ENCODE results near the gene SNED1.

Gene SNED1

GRCh38 chr2:240997856-240998705 lies at the start of gene SNED1:
Gene SNED1 (plus strand): TSS chr2:240998618. CDS start chr2:240998838, 220 bp downstream.
- peak; percentile 71 for DNase-seq (ENCODE audit: low read depth, low spot score)

GRCh38 chr2:240948905-240949790 lies 49.3 kb upstream of the SNED1 start:
- no peak for DNase-seq (ENCODE audit: low read depth, low spot score)

GRCh38 chr2:240949791-240950705 lies 48.4 kb upstream of the SNED1 start:
- DNase-seq (ENCODE audit: low read depth, low spot score), result no peak

GRCh38 chr2:240951045-240951594 lies 47.3 kb upstream of the SNED1 start:
- no peak for DNase-seq (ENCODE audit: low read depth, low spot score)

GRCh38 chr2:240952496-240953246 lies 45.7 kb upstream of the SNED1 start:
- no peak for DNase-seq (ENCODE audit: low read depth, low spot score)

GRCh38 chr2:240953426-240954410 lies 44.7 kb upstream of the SNED1 start:
- DNase-seq (ENCODE audit: low read depth, low spot score), result no peak

GRCh38 chr2:240954436-240955305 lies 43.7 kb upstream of the SNED1 start:
- no peak for DNase-seq (ENCODE audit: low read depth, low spot score)

- DNase-seq (ENCODE audit: low read depth, low spot score), result no peak
These were observed 42.9 kb upstream of the SNED1 start for GRCh38 chr2:240955306-240956170.

GRCh38 chr2:240956171-240956934 lies 42.1 kb upstream of the SNED1 start:
- no peak for DNase-seq (ENCODE audit: low read depth, low spot score)

- DNase-seq (ENCODE audit: low read depth, low spot score), result no peak
These were observed 41.3 kb upstream of the SNED1 start for GRCh38 chr2:240956935-240957655.

- no peak for DNase-seq (ENCODE audit: low read depth, low spot score)
These were observed 40.6 kb upstream of the SNED1 start for GRCh38 chr2:240957656-240958365.

- no peak for DNase-seq (ENCODE audit: low read depth, low spot score)
These were observed 39.8 kb upstream of the SNED1 start for GRCh38 chr2:240958366-240959213.

GRCh38 chr2:240959214-240959940 lies 39.0 kb upstream of the SNED1 start:
- DNase-seq (ENCODE audit: low read depth, low spot score), result no peak

GRCh38 chr2:240959941-240960308 lies 38.5 kb upstream of the SNED1 start:
- no peak for DNase-seq (ENCODE audit: low read depth, low spot score)
